ENCODE results near the gene ZNF583. TPM values are rescaled to one million over a fixed set of nuclear protein-coding genes. Genes with fewer than 3 reads are reported as not detected.
A peak's percentile ranks its signal among the peaks of the same experiment; 100 is the strongest.

The ZNF583 gene
- 10 to 100 TPM in 2 of 4 donors, 1 to 10 TPM in 2; 4.5 to 14.9 (median 11.0) TPM for total RNA-seq

GRCh38 chr19:56403764-56404704, at the start of gene ZNF583:
ZNF583 (plus strand) TSS chr19:56404332; CDS start chr19:56407115, 2,783 bp downstream.
- H3K27ac ChIP-seq: peak within 1 kb of the TSS; percentile 94 to 98 (median 96)
- H3K36me3 ChIP-seq: peaks cover 2 to 62% (median 10%) of the 10 kb centered on the region in 3 donors
- WGBS, 2 donors: 1% methylated on average over 48 to 61 of the region's 70 CpGs
- H3K9me3 ChIP-seq: peaks cover 0 to 67% (median 18%) of the 10 kb centered on the region in 4 donors
- H3K4me1 ChIP-seq: peaks cover 0 to 21% (median 5%) of the 10 kb centered on the region in 4 donors
- TF ChIP-seq EP300 (IDR thresholded peaks at IDR 0.05) (peak; percentile 49 to 71), CTCF (IDR thresholded peaks at IDR 0.05) (peak in 1 of 5 experiments; percentile 35), POLR2A (IDR thresholded peaks at IDR 0.05) (peak in 1 of 2 donors; percentile 49)
- DNase-seq (ENCODE audit: low spot score in 2 of 2): peak; percentile 89 to 93
- H3K4me3 ChIP-seq: peak within 1 kb of the TSS; percentile 64 to 87 (median 74)
- H3K27me3 ChIP-seq: no peaks in the 10 kb centered on the region

DNA sequence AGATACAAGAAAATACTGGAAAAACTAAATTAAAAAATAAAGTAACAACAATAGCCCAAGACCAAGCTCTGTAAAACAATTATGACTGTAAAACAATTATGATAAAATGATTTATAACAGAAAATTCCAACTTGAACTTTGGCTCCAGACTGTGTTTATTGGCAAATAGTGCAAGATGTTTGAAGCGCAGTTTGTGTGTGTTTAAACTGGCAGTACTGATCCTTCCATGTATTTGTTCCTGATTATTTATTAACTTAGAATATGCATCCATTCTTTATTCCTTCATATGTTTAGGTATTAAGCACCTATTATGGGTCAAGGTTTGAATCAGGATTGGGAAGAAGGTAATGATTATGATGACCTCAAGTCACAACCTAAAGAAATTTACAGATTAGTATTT, 48.6 kb upstream of the ZNF583 start:
- WGBS, 2 donors: 76 to 88% methylated on average over 1 of the region's 1 CpG

DNA sequence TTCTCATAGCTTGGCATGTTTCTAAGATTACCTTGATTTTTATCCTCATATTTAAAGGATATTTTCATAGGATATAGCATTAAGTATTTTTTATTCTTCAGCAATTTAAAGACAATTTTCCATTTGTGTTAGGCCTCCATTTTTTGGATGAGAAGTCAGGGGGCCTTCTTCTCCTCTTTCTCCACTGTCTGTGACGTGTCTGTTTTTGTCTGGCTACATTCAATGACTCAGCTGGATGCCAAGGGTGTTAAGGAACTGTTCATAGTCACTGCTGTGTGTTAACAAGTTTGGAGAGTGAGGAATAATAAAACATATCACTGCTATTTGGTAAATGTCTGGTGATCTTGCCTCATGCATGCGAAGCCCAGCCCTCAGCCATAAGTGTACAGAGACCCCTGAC, 47.2 kb upstream of the ZNF583 start:
- WGBS, 2 donors: 60 to 74% methylated on average over 2 of the region's 2 CpGs
- H3K36me3 ChIP-seq: peaks cover 0 to 17% (median 0%) of the 10 kb centered on the region in 3 donors
- H3K27me3 ChIP-seq: no peaks in the 10 kb centered on the region
- no peak overlapping the region for H3K4me3 ChIP-seq
- TF ChIP-seq EP300 (IDR thresholded peaks at IDR 0.05) (no peak), CTCF (IDR thresholded peaks at IDR 0.05) (no peak), POLR2A (IDR thresholded peaks at IDR 0.05) (no peak)
- H3K4me1 ChIP-seq: no peaks in the 10 kb centered on the region
- DNase-seq (ENCODE audit: low spot score in 2 of 2): no peak
- H3K9me3 ChIP-seq: peaks cover 0 to 41% (median 10%) of the 10 kb centered on the region in 4 donors
- H3K27ac ChIP-seq: no peak overlapping the region

More for the DNA sequence above, 48.6 kb upstream of the ZNF583 start:
- no peaks in the 10 kb centered on the region for H3K27me3 ChIP-seq
- no peak overlapping the region for H3K4me3 ChIP-seq
- no peaks in the 10 kb centered on the region for H3K4me1 ChIP-seq
- peaks cover 0 to 27% (median 7%) of the 10 kb centered on the region in 4 donors for H3K9me3 ChIP-seq
- no peak for DNase-seq (ENCODE audit: low spot score in 2 of 2)
- H3K36me3 ChIP-seq: peaks cover 0 to 3% (median 0%) of the 10 kb centered on the region in 3 donors
- TF ChIP-seq EP300 (IDR thresholded peaks at IDR 0.05) (no peak), POLR2A (IDR thresholded peaks at IDR 0.05) (no peak), CTCF (IDR thresholded peaks at IDR 0.05) (no peak)
- no peak overlapping the region for H3K27ac ChIP-seq

DNA sequence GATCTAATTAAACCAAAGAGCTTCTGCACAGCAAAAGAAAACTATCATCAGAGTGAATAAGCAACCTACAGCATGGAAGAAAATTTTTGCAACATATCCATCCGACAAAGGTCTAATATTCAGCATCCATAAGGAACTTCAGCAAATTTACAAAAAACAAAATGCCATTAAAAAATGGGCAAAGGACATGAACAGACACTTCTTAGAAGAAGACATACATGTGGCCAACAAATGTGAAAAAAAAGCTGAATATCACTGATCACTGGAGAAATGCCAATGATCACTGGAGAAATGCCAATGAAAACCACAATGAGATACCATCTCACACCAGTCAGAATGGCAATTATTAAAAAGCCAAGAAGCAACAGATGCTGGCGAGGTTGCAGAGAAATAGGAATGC, 43.3 kb upstream of the ZNF583 start:
- peaks cover 0 to 44% (median 0%) of the 10 kb centered on the region in 3 donors for H3K36me3 ChIP-seq
- H3K9me3 ChIP-seq: peaks cover 0 to 78% (median 14%) of the 10 kb centered on the region in 4 donors
- 96% methylated on average over 2 of the region's 2 CpGs for WGBS, 2 donors

More for the DNA sequence above, 43.3 kb upstream of the ZNF583 start:
- Histone ChIP-seq H3K4me1 (no peaks in the 10 kb centered on the region), H3K4me3 (no peak overlapping the region), H3K27ac (no peak overlapping the region), H3K27me3 (no peaks in the 10 kb centered on the region)
- no peak for DNase-seq (ENCODE audit: low spot score in 2 of 2)
- TF ChIP-seq POLR2A (IDR thresholded peaks at IDR 0.05) (no peak), CTCF (IDR thresholded peaks at IDR 0.05) (no peak), EP300 (IDR thresholded peaks at IDR 0.05) (no peak)
